GM11168 (cell line): Measurements from ENCODE around the gene BAG3.
"Not testable (repeated sequence)": the region's sequence is repeated elsewhere in the genome, so short reads cannot be mapped to it uniquely, and the experiment has no call there.

Source experiments
- in situ Hi-C: fragments of 300-500 bp; cut with MboI; formaldehyde crosslinking; loops from one replicate; pipeline ENCODE4 v1.12.0; 2022; ENCODE audit warnings: low sequenced_read_pairs; ENCODE audit not compliant: unreplicated experiment

Gene BAG3

DNA sequence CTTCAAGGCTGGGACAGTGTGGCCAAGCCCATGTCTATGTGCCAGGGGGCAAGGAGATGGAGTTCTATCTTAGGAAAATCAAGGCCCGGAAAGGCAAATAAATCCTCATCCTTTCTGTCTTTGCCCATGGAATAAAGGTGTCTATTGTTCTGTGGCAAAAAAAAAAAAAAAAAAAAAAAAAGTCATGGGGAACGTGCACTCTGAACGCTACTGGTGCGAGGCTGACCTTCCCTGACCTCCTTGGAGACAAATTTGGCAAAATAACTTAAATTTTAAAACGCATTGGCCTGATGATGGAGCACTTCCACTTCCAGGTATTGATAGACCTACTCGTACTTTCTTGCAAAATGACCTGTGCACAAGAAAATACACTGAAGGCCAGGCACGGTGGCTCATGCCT is 12.2 kb upstream of the BAG3 start:
- in situ Hi-C loops: no loop called here

DNA sequence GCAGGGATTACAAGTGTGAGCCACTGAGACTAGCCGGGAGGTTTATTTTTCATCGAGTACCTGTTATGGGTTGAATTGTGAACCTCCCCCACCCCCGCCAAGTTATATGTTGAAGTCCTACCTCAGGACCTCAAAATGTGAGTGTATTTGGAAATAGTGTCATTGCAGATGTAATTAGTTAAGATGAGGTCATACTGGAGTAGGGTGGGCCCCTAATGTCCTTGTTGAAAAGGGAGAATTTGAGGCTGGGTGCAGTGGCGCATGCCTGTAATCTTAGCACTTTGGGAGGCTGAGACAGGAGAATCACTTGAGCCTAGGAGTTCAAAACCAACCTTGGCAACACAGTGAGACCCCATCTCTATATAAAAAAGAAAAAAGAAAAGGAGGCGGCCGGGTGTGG is 10.8 kb upstream of the BAG3 start:
- in situ Hi-C loops: no loop called here

DNA sequence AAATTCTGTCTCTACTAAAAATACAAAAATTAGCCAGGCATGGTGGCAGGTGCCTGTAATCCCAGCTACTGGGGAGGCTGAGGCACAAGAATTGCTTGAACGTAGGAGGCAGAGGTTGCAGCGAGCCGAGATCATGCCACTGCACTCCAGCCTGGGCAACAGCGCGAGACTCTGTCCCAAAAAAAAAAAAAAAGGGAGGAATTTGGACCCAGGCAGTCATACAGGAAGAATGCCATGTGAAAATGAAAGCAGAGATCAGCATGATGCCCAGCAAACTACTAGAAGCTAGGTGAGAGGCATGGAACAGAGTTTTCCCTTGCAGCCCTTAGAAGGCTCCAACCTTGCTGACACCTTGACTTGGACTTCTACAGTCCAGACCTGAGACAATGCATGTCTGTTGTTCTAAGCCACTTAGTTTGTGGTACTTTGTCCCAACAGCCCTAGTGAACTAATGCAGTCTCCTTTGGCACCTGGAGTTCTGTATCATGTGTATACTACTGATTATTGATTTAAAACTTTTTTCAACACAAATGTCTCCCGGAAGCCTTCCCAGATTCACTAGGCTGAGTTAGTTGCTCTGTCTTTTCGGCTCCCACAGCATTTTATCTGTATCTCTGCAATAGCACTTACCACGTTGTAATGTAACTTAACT is 10.2 kb upstream of the BAG3 start:
- in situ Hi-C loops: no loop called here

DNA sequence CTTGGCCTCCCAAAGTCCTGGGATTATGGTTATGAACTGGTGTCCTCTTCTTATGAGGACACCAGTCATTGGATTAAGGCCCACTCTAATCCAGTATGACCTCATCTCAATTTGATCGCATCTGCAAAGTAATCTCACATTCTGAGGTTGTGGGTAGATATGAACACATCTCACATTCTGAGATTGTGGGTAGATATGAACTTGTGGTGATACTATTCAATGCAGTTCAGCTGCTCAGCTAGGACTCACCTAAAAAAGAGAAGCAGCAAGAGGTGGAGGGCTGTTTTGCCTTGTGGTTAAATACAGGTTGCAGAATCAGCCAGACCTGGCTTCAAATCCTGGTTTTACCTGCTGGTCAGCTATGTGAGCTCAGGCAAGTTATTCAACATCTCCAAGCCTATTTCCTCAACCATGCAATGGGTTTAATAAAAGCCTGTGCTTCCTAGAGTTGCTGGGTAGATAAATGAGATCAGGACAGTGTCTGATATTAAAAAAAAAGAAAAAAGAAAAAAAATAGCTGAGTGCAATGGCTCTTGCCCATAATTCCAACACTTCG is 8.5 kb upstream of the BAG3 start:
- in situ Hi-C loops: no loop called here

DNA sequence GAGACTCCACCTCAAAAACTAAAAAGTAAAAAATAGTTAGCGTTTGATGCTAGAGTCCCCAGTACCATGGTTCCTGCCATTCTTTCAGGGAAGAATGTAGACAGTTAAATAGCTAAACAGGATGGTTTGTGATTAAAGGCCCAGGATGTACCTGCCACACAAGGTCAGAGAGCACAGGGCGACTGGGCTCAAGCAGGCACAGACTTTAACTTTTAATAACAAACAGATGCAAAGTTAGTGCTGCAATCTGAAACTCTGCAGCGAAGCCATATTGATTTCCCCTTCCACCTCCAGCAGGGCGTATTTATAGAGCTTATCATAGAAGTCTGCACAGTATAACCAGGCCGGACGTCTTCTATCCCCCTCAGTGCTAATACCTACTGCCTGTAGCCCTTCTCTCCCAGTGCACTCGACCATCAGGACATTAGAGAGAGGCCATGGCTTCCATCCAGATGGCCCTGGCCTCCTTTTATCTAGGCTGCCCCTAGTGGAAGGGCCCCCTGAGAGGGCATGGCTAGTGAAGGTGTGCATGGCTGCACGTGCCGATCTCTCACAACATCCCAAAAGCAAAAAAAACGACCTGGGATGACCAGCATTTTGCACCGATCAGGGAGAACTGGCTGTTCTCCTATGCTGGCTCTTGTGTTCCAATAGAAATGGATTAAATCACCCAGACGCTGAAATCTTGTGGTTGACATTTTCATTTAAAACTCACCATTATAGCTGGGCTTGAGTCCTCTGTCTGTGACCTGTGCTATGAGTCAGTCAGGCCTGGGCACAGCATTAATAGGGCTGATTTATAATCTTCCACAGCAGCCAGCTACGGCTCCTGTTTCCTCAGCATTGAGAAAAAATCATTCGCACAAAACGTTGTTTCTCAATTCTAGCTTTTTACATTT is 7.6 kb upstream of the BAG3 start:
- in situ Hi-C loops: no loop called here

DNA sequence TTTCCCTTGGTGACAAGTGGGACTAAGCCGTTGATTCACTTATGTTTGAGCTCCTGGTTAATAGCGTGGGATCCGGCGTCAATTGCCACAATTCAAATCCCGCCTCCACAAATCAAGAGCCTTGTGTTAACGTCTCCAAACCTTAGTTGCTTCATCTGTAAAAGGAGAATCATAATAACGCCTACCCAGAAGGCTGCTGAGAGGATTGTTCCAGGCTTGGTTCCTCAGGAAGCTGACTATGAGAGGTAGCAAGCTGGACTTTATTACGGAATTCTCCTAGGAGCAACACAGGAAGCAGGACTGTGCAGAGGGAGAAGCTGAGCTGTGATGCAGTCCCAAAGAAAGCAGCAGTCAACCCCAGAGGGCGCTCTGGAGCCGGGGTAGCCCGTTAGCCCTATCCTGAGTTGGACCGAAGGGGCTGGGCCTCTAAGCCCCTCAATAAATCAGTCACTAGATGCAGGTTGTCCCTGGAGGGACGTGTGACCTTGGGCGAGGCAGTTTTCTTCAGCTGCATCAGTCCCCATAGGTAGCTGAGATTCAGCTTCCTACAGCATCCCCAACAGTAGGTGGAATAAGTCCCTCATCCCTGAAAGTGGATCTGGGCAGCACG is 6.9 kb upstream of the BAG3 start:
- in situ Hi-C loops: no loop called here

DNA sequence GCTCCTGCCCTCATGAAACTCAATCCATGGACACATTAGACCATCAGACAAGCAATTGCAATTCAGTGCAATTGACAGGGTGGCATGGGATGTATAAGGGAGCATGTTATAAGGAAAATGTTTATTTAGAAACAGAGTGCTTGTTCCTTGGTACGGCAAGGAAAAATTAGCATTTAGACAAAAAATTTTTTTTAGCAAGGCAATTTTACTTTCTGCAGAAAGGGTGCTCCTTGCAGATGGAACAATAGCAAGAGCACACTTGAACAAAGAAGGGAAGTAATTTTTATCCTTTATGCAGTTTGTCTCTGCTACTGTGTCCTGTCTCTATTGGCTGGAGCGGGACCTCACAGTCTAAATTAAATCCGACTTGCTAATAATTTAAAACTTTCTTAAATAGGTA is 6.2 kb upstream of the BAG3 start:
- in situ Hi-C loops: no loop called here

DNA sequence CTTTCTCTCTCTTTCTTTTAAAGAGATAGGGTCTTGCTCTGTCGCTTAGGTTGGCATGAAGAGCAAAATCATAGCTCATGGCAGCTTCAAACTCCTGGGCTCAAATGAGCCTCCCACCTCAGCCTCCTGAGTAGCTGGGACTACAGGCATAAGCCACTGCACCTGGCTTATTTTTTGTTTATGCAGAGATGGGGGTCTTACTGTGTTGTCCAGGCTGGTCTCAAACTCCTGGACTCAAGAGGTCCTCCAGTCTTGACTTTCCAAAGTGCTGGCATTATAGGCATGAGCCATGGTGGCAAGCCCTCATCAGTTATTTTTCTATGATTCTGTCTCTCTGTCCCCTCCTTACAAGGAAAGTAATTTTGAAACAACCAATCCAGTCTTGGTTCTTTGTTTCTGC is 1.1 kb upstream of the BAG3 start:
- in situ Hi-C loops: no loop called here

DNA sequence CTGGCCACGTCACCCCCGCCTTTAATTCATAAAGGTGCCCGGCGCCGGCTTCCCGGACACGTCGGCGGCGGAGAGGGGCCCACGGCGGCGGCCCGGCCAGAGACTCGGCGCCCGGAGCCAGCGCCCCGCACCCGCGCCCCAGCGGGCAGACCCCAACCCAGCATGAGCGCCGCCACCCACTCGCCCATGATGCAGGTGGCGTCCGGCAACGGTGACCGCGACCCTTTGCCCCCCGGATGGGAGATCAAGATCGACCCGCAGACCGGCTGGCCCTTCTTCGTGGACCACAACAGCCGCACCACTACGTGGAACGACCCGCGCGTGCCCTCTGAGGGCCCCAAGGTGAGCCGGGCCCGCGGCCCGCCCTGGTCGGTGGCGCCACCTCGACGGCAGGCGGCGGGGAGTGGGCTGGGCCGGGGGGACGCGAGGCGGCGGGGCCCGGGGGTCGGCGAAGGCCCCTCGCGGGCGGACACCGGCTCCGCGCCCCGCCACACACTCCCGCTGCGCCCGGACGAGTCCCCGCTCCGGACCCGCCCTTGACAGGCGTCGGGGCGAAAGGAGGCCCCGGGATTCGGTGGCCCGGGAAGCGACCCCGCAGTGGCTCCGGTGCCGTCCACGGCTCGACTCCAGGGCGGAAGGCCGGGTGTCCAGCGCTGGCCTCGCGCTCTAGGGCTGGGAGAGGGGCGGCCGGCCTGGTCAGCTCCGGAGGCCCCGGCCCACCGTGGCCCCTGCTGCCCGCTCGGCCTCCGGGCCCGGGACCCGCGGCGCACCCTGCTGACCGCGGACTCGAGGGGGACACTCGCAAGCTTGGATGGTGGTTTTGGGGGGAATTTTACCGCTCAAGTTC is 557 bp downstream of the BAG3 start:
- in situ Hi-C loops: no loop called here

DNA sequence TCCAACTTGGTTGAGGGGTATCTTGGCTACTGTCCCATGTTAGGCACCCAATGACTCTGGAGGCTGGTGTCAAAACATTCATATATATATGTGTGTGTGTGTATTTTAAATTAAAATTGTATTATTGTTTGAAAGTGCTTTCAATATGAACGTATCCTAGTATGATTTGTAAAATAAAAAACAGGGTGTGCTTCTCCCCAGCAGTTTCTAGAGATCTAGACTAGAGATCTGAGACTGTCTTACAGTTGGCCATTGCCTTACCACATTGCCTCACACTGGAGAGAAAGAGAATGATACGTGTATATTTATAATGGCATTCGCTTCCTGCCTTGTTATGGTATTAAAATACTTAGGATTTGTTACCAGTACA is 1.2 kb downstream of the BAG3 start:
- in situ Hi-C loops: no loop called here

DNA sequence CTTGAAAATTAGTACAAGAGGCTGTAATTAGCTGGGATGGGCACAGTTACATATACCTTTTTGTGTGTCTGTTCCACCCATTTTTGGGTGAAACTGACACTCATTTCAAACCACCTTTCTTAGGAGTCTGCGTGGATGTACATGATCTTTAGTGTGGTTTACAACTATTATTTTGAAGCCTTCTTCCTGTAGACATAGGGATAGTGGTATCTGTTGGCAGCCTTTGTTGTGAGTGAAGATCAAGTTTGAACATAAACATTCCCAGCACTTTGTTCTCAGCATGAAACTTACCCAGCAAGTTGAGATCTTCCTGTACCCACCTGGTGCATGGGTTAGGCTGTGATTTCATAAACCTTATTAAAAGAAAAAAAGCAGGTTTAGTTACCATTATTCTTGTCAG is 2.0 kb downstream of the BAG3 start:
- in situ Hi-C loops: no loop called here

DNA sequence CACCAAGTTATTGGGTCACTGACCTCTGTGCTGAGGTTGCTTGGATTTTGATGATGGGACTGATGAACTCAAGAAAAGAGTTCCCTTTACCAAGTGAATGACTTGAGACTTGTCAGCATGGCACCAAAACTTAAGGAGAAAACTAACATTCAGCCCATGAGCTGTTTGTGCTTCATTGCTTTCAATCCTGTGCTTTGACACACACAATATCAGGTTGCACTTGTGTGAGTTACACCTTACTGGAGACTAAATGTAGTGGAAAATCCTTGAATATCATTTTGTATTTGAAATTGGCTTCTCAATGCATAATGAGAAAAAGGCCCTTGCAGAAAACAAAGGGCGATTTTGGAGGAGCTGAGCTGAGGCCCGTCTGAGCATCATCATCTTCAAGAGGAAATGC is 2.7 kb downstream of the BAG3 start:
- in situ Hi-C loops: no loop called here

DNA sequence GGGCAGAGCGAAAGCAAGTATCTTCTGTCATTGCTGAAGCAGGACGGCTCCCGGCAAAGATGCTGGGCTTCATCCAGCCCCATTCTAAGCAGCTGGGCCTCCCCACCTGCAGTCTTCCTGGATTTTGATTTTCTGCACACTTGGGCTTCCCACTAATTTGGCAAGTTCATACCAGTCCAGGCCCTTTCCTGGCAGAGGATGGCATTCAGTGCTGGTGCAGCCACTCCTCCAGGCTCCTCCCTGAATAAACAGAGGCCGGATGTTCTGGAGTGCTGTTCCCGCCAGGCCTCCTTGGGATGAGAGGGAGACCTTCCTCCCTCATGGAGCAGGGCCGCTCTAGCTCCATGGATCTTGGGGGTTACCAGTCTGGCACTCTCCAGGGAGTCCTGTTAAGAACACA is 3.4 kb downstream of the BAG3 start:
- in situ Hi-C loops: no loop called here

DNA sequence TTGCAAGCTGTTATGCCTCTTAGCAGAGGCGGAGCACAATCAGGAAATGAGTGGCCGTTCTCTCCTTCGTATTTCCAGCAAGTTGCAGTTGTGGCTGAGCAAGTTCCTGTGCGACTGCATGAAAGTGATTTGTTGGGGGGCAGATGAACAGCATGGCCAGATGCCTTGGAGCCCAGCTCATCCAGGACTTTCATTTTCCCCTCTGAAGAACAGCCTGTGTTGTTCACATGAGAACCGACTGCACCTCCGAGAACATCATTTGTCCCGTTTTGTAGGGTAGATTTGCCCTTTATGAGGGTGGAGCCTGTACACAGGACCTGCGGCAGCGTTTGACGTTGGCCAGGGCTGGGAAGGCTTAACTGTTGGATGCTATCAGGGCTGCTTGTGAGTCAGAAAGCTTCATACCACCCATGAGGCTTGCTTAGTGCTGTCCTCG is 4.4 kb downstream of the BAG3 start:
- in situ Hi-C loops: no loop called here

DNA sequence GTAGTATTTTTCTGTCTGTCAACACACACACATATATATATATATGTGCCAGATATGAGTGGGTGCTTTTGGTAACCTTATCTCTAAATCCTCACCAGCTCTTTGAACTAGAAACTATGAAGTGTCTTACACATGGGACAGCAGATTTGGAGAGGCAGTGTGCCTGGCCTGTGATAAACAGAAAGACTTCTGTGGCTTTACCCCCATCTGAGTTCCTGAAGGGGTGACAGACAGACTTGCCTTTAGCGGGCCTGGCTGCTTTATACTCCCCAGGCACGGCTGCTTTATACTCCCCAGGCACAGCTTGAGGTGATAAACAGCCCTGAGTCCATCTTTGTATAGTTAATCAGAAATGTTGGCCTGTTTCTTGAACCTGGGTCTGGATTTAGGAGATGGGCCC is 5.6 kb downstream of the BAG3 start:
- in situ Hi-C loops: no loop called here

DNA sequence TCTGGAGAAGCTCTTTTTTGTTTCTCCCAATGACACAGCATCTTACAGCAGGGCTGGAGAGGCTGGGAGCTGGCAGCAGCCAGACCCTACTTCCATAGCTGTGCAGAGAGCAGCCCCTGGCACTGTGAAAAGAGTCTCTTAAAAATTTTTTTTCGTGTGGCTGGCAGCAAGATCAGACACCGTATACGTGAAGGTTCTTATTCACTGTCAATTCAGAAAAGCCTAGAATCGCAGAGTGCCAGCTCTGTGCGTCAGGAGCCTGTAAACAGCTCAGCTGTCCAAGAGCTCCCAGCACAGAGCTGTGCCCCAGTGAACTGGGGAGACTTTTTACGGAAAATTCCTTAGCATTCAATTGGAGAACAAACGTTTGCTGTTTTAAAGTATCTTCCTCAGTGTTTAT is 6.5 kb downstream of the BAG3 start:
- in situ Hi-C loops: no loop called here

DNA sequence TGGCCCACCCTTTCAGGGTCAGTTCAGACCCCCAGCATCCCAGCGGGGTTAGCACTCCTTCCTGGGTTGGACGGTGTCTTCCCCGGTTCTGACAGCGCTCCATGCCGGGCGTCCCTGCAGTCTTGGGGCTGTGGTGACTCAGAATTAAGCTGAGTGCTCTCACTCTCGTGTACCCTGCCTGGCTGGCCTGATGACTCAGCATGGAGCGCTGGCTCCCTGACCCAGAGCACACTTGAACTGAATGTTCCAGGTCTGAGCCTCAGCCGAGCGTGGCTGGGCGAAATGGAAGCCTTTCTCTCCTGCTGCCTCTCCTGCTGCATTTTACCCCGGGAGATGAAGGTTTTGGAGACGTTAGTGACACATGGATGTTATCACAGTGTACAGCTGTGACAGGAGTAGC is 7.1 kb downstream of the BAG3 start:
- in situ Hi-C loops: no loop called here

DNA sequence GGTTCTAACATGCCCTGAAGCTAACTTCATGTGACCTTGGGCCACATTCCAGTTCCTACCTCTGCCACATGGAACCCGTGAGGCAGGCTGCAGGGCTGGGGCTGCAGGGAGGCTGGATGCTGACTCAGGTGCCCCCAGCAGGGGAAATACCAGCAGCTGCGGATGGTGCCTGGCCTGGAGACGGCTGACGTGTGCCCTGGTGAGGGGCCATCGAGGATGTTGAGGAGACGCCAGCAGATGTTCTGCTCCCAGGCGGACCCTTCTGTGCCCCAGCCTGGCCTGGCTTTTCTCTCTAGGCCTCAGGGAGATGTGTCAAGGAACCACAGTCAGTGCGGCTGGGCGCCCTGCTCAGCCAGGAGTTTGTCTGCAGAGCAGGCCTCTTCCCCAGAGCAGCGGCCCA is 8.8 kb downstream of the BAG3 start:
- in situ Hi-C loops: no loop called here

DNA sequence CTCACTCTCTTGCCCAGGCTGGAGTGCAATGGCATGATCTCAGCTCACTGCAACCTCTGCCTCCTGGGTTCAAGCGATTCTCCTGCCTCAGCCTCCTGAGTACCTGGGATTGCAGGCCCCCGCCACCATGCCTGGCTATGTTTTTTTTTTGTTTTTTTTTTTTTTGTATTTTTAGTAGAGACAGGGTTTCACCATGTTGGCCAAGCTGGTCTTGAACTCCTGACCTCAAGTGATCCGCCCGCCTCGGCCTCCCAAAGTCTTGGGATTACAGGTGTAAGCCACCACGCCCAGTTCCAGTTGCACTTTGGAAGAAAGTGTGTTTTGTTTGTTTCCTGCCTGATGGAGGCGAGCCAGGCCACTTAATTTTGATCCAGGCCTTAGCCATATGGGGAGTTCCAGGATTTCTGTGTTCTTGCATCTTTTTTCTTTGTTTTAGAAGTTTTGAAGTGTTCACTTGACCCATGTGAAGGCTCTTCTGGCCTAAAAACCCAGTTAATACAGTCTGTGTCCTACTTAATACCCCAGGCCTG is 11.0 kb downstream of the BAG3 start:
- in situ Hi-C loops: not testable (repeated sequence)
